ENCODE data around the gene CADM1.

Gene CADM1

DNA sequence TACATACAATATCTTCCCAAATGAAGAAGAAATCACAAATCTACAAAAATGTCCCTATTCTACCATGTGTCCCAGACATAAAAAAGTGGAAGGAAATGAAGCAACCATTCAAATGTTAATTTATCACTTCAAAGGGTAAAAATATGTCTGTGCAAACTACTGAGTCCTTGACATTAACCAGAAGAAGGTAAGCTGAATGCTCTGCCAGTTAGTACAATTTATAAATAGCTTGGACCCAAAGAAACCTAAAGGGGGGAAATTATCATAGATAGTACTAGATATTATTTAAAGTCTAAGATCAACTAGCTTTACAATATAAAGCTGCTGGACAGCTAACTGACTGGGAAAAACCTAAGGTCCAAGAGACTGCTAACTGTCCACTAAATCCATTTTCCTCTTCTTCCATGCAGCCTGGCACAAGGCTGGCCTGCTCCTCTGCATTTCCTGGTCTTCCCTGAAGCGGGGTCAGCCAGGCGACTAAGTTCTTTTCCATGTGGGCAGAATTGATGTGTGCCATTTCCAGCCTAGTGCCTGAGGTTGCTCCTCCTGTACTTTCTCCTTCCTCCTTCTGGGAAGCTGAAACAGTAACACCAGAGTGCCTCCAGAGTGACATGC, 190.9 kb downstream of the CADM1 start:
- no peak for DNase-seq

- no peak for DNase-seq
Observed at GRCh38 chr11:115311949-115312348, 192.3 kb downstream of the CADM1 start.

DNA sequence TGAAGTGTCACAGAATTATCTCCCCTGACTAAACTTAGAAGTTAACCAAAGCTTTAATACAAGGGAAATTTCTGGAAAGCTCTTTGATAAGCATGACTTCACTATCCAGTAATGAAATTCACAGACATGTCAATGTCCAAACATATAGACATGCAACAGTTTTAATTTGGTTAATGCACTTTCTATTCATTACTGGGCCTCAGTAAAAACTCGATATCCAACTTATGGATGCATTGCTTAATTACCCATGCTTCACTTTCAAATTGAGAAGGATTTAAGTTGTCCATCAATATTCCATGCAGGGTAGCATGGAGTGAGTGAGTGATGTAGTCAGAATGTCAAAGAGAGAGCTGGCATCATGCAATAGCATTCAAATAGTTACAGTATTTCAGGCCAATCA, 197.5 kb downstream of the CADM1 start:
- no peak for DNase-seq

- no peak for DNase-seq
Observed at GRCh38 chr11:115304774-115305472, 199.3 kb downstream of the CADM1 start.

GRCh38 chr11:115303929-115304531, 200.2 kb downstream of the CADM1 start:
- DNase-seq = no peak

DNA sequence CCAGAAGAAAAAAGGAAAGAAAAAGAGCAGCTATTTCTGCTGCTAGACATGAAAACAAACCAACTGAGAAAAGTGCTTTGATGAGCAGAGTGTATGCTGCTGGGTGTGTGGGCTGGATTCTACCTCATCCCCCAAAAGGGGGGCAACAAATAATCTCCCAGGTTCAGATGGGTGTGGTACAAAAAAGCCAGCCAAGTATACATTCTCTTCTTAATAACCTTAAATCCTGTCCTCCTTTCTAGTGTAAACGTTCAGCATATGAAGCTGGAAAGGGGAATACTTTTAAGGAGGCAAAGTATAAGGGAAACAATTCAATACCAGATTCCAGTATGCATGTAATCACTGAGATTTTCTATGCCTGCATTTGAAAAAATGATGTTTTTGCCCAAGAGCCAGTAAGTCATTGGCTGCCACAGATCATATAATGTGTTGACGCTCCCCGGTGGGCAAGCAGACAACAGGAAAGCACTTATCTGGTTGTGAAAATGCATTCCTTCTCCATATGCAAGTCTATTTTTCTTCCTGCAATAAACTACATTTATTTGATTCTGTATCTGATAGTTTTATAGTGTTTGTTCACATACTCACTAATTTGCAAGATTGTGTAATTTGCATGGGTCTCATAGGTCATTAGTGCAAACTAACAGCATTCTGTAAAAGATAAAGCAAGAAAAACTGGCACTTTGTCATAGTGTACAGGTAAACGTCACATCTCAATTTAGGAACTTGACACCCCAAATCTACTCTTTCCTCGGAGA, 201.1 kb downstream of the CADM1 start:
- no peak for DNase-seq

DNA sequence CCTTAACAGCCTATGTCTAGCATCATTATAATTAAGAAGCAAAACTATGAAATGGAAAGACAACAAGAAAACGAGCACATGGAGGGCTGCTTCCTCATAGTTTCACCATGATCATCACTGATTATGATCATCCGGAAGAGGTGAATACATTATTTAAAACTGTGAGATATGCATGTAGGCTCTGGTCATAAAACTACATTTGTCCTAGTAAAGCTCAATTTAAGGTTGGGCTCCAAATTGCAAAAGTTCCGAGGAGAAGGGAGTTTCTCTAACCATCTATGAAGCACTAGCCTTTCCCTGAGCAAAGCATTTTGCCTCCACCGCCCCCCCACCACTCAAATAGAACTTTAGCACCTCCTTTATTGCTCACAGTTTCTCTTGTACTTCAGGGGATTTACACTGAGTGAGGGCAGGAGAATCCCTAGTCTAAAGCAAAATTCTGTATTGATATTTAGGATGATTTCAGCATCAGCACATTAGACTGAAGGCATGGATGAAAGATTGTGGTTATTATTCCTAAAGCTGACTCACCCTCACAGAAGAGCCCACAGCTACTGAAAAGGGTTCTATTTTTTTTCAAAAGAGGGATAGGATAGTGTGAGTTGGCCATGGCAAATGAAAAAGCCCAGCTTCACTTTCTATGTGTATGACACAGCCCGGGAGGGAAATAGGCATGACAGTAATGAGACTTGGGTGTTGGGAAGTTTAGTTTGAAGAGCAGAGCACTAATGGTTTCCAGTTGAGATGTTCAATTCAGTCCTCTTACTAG, 203.4 kb downstream of the CADM1 start:
- DNase-seq = no peak

GRCh38 chr11:115298300-115299012, 205.8 kb downstream of the CADM1 start:
- no peak for DNase-seq

- DNase-seq = no peak
Observed at GRCh38 chr11:115297330-115297729, 206.9 kb downstream of the CADM1 start.

- DNase-seq = no peak
Observed at GRCh38 chr11:115291325-115291724, 212.9 kb downstream of the CADM1 start.

DNA sequence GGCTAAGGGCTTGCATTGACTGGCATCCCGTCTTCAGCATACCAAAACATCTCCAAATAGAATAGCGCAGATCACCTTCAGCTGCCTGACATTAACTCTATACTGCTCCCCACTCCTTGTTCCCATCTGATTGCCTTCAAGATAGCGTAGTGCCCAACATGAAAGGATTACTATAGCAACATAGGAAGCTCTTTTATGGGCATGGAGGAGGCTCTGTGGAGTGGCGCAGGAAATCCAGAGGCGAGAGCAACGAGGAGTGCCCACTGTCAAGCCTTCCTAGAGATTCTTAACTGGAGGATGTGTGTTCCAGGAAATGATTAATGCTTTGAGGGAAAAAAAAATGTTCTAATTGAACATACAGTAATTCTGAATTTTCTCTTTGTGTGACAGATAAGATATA, 213.3 kb downstream of the CADM1 start:
- DNase-seq = peak; percentile 34

DNA sequence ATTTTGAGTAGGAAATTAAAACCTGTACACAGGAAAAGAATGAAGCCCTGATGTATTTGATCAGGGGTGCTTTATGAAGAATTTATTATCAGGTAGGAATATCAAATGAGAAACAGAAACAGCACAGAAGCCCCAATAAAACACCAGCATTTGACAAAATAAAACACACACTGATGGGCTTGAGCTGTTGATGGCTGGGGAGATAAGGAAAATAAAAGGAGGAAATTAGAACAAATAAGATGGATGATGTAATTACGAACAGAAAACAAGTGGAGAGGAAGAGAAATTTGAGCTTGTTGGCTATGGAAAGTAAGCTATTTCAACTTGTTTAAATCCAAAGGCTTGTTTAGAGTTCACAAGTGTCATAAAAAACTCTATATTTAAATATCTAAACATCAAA, 213.7 kb downstream of the CADM1 start:
- no peak for DNase-seq

DNA sequence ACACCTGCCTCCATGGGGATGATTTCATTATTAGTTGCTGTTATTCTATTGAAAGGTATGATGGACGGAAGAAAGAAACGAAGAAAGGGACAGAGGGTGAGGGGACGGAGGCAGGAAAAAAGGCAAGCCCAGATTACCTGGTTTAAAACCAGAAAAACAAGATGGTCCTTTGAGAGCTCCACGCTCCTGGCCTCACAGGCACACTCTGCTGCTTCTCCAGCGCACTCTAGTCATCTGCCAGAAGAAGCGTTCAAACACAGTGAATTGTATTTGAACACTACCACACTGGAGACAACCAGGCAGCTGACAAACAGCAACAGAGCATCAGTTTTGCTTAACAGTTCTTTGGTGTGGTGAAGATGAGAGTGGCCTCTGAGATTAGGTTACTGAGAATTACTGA, 216.9 kb downstream of the CADM1 start:
- no peak for DNase-seq

- DNase-seq = no peak
Observed at GRCh38 chr11:115286614-115287013, 217.6 kb downstream of the CADM1 start.

GRCh38 chr11:115284773-115285172, 219.4 kb downstream of the CADM1 start:
- no peak for DNase-seq

DNA sequence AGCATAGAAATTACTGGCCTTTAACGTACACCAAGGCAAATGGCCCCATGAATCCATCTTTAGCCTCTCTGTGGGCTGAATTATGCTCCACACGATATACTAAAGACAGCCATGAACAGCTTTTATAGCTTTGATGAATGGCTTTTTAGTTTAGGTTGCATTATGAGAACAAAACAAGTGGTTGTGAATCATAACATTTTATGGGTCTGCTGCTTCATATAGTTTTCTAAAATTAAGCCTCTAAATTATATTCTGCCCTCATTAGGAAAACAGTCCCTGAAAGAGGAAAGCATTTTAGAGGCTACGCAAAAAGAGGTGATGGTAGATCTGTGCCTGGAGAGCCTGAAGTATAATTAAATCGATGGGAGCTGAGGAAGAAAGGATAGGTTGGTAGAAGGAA, 221.3 kb downstream of the CADM1 start:
- no peak for DNase-seq

GRCh38 chr11:115280775-115281174, 223.4 kb downstream of the CADM1 start:
- DNase-seq = no peak

DNA sequence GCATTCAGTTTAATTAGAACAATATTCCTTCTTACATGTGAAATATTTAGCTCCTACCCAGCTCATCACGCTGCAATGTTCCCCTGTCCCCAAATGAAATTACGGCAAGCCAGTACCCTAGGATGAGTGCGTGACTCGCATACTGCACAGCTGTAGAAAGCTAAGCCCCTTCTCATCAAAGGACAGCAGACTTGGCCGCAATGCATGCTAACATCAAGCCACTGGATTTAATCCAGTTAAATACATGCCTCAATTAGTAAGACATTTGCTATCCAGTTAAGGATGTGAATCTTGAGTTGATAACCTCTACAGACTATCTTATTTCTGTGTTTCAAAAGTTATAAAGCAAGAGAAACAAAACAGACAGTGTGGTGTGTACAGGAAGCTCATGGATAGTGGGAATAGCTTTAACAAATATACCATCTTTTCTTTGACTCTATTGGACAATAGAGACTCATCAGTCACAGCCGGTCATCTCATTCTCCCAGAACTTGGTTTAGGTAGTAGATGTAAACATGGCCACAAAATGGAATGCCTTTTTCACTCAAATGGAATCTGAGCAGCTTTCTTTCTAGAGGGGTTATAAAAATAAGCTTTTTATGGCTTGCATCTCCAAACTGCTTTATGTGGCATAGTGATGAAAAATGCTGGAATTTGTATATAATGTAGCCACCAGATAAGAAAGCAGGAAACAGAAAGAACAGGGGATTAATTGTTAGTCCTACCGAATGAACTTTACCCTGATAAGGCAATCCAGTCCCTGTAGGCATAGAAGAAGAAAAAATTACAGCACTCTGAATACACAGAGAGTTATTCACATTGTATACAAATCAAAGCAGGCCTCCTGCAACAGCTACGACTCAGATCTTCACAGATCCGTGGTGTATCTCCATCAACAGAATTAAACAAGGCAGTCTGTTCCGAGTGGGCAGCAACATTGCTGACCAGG, 224.1 kb downstream of the CADM1 start:
- no peak for DNase-seq

- no peak for DNase-seq
Observed at GRCh38 chr11:115276799-115277198, 227.4 kb downstream of the CADM1 start.

GRCh38 chr11:115276191-115276590, 228.0 kb downstream of the CADM1 start:
- no peak for DNase-seq

GRCh38 chr11:115275045-115275444, 229.2 kb downstream of the CADM1 start:
- DNase-seq = no peak

All from NCI-H1436 (cell line).